GDM1 (cell line): ENCODE results near the gene SOX6.
"Not testable (repeated sequence)": the region's sequence is repeated elsewhere in the genome, so short reads cannot be mapped to it uniquely, and the experiment has no call there.

ENCODE experiments used
- DNase-seq: peaks from one replicate; lab custom pipeline; 2025; lab: John Stamatoyannopoulos, UW

Gene SOX6

DNA sequence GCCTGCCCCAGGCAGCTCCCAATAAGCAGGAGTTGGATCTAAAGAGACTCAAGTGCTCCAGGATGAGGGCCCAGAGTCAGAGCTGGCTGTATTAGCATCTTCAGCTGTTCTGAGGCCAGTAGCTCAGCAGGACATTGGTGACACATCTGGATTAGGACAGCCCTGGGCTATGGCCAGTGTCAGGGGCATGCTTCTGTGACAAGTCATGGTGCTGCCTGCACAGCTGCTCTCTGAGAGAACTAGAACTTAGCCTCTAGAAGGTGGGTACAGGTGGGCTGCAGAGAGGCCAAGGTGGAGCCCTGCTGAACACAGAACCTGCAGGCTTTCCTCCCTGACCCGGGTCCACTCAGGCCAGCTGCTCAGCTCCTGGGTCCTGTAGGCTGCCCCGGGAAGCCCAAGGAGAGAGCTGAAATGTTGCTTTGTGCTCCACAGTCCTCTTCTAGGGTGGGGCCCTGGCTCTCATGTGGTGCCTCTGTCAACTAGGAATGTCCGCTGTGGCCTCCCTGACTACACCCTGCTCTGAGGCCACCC lies 426.9 kb downstream of the SOX6 start:
- DNase-seq = no peak

DNA sequence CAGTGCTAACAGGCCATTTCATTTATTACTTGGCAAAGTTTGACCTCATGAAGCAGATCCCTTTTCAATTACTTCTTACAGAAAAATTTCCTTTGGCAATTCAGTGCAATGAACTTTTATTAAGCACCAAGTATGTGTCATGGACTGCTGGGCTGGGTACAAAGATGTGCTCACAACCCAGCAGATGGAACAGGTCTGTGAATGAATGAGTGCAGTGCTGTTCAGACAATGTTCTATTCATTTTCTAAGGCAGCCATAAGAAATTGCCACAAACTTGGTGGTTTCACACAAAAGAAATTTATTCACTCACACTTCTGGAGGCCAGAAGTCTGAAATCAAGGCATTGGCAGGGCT lies 428.5 kb downstream of the SOX6 start:
- no peak for DNase-seq

DNA sequence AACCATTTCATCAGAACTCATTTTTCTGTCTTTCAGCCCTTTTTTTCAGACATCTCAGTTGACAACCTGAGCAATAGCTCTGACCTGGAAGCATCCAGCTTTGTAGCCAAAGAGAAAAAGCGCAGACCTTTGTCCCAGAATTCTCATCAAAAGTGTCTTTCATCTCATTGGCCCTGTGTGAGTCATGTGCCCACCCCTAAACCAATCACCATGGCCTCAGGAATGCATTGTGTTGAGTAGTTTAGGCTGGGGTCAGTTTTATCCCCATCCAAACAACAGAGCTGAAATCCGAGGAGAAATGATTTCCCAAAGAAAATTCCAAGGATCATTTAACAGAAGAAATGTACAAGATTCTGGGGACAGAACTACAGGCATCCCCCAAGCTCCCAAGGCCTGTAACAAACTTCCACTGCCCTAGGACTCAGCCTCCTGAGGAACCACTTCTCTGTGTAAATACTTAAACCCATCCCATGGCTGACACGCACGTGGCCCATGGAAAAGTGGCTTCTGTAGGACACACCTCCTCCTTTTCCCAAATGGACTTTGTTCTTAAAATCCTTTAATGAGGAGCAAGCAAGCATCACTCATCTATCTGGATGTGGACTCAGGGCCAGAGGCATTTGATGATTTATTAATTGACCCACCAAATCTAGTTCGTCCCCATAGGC lies 429.0 kb downstream of the SOX6 start:
- DNase-seq = no peak

DNA sequence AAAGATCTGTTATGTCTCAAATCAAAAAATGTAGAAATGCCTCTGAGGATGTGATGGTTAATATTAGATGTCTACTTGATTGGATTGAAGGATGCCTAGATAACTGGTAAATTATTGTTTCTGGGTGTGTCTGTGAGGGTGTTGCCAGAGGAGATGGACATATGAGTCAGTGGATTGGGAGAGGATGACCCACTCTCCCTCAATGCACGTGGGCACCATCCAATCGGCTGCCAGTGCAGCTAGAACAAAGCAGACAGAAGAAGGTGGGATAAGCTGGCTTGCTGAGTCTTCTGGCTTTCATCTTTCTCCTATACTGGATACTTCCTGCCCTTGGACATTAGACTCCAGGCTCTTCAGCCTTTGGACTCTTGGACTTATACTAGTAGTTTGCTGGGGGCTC lies 430.3 kb downstream of the SOX6 start:
- DNase-seq = no peak

DNA sequence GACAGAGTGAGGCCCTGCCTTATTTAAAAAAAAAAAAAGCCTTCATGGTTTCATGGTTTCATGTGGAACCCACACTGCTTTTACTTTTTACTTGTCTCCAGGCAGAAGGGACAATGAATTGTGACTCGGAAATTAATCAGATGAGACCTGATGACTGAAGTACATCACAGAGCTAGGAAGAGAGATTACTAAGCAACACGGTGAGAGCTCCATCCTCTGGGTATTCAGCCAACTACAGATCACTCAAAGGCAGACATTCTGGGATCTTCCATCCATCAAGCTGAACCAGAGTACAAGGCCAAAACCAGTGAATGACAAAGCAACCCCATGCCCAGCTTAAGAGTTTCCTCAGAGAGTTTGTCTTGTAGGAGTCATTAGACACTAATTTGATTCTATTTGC lies 433.2 kb downstream of the SOX6 start:
- no peak for DNase-seq

DNA sequence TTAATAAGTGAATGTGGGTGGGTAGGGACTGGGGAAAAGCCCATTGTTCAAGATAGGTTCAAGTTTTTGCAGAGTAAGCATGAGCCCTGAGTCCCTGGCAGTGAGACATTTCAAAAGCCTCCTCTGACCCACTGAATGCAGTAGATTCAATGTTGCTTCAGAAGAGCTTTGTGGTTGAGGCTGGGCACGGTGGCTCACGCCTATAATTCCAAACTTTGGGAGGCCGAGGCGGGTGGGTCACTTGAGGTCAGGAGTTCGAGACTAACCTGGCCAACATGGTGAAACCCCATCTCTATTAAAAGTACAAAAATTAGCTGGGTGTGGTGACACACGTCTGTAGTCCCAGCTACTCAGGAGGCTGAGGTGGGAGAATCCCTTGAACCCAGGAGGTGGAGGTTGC lies 433.6 kb downstream of the SOX6 start:
- not testable (repeated sequence) for DNase-seq

DNA sequence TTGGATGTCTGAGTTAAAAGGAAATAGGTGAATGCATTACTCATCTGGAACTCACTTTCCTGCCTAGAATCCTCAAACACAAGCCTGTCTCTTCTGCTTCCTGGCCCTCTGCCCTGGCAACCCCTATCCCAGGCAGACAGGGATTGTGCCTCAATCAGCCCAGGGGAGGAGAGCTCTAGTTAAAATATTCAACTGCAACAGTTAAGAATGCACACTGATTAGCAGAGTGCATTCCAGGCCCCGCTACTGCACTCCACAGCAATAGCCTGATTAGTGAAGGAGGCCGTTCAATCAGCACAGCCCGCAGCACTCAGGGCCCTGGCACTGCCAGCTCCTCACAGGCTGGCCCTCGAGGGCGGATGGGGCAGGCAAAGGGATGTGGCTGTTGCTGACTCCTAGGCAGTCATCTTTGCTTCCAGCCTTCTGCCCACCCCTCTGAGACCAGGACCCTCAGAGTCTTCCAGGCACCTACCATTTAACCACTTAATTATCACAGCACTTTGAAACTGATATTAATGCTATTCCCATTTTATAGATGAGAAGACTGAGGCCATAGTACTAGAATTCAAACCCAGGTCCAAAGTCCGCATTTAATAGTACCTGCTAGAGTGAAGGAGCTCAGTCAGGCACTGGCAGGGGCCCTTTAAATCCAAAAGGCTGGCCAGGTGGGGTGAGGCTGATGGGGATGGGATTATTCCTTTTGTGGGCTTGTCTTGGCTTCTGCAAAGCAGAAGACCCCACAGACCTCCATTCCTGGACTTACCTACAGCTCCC lies 435.3 kb downstream of the SOX6 start:
- no peak for DNase-seq

DNA sequence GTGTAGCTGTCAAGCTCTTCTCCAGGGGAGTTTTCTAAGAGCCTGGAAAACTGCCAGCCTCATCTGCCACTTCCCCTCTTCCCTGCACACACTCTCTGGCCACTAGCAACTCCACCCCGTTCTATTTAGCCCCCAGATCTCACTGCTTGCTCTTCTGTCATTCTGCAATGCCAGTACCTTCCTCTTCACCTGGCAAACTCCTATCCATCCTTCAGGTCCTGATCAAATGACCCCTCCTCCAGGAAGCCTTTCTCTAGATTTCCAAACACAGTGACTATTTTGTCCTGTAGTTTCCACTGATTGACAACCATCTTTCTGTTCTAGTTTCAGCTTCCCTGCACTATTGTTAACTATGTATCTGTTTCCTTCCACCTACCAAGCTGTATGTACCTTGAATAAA lies 437.7 kb downstream of the SOX6 start:
- DNase-seq = no peak

DNA sequence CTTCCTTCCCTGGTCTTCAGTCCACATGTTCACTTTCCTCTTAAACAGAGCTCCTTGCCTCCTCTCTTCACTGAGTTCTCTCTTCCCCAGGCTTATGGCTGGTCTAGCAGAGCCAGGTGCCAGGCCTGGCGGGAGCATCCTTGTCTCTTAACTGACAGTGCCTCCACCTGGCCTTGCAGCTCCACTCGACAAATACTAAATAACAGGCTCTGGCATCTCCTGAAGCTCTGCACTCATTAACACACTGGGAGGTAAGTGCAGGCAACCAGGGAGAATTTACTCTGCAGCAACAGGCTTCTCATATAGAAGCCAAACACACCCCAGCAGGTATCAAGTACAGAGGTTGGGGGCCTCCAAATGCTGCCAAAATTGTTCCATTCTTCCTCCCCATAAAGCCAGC lies 438.1 kb downstream of the SOX6 start:
- DNase-seq = no peak
